ENCODE measurements around the gene VSNL1.

DNA sequence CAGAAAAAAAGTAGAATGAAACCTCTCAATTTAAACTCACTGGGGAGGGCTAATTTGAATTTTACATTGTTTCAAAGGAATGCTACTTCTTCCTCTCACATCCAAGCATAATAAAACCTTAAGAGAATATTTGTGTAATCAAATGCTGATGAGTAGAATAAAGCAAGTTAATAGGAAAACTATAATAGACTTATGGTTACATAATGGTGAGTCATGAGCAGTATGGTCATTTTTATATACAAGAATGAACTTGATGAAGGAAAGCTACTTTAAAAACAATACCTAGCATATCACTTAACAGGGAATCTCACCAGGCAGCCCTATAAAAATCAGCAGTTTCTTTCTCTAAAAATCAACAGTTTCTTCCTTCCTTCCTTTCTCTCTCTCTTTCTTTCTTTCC is 80.3 kb downstream of the VSNL1 start:
- TF ChIP-seq EZH2phosphoT487 (IDR thresholded peaks at IDR 0.05; ENCODE audit: insufficient read depth, low read depth) = no peak
- TF ChIP-seq EZH2 (IDR thresholded peaks at IDR 0.05; ENCODE audit: insufficient read depth, poor library complexity, severe bottlenecking) = no peak

Measured in GM23248 (cell line).